H9 (cell line): Measurements from ENCODE around the gene RBM7. TPM values are rescaled to one million over a fixed set of nuclear protein-coding genes. Genes with fewer than 3 reads are reported as not detected.
A peak's percentile ranks its signal among the peaks of the same experiment; 100 is the strongest.

Source experiments
- DNase-seq: peaks from one replicate; pipeline ENCODE4 v3.0.0-alpha.2; 2017
- H2AFZ ChIP-seq: one replicate; pipeline ENCODE4 v1.6.1; 2013; ENCODE audit warnings: mild to moderate bottlenecking, low read length, control low read depth, moderate library complexity
- H2AK5ac ChIP-seq: 2 replicates; pipeline ENCODE4 v1.6.1; 2013; ENCODE audit warnings: low read length, control low read depth, mixed read lengths; ENCODE audit not compliant: insufficient read length
- H2BK120ac ChIP-seq: one replicate; pipeline ENCODE4 v1.6.1; 2013; ENCODE audit warnings: low read depth, mild to moderate bottlenecking, low read length, control low read depth, inconsistent platforms; ENCODE audit not compliant: poor library complexity, severe bottlenecking
- H2BK12ac ChIP-seq: 2 replicates; pipeline ENCODE4 v1.6.1; 2013; ENCODE audit warnings: low read length, control low read depth, mixed read lengths, low read depth; ENCODE audit not compliant: insufficient read length
- H2BK15ac ChIP-seq: 2 replicates; pipeline ENCODE4 v1.6.1; 2013; ENCODE audit warnings: low read depth, low read length, control low read depth
- H2BK20ac ChIP-seq: one replicate; pipeline ENCODE4 v1.6.1; 2013; ENCODE audit warnings: low read depth, mild to moderate bottlenecking, low read length, control low read depth, inconsistent platforms; ENCODE audit not compliant: poor library complexity, severe bottlenecking
- H2BK5ac ChIP-seq: 2 replicates; pipeline ENCODE4 v1.6.1; 2013; ENCODE audit warnings: low read length, control low read depth, mixed read lengths; ENCODE audit not compliant: insufficient read length
- H3K14ac ChIP-seq: 2 replicates; pipeline ENCODE4 v1.6.1; 2013; ENCODE audit warnings: low read length, control low read depth; ENCODE audit not compliant: insufficient read depth
- H3K18ac ChIP-seq: 2 replicates; pipeline ENCODE4 v1.6.1; 2013; ENCODE audit warnings: low read depth, mild to moderate bottlenecking, mixed read lengths, low read length, control low read depth; ENCODE audit not compliant: insufficient read length
- H3K23ac ChIP-seq: 2 replicates; pipeline ENCODE4 v1.6.1; 2013; ENCODE audit warnings: low read length, control low read depth, mixed read lengths, low read depth; ENCODE audit not compliant: insufficient read length
- H3K23me2 ChIP-seq: 2 replicates; pipeline ENCODE4 v1.6.1; 2013; ENCODE audit warnings: low read depth, mild to moderate bottlenecking, mixed read lengths, low read length, control low read depth; ENCODE audit not compliant: insufficient read length, poor library complexity, severe bottlenecking
- H3K27ac ChIP-seq: 2 replicates; pipeline ENCODE4 v1.5.1; 2013; ENCODE audit warnings: low read length, control low read depth, mixed read lengths, low read depth; ENCODE audit not compliant: insufficient read length
- H3K27me3 ChIP-seq: 2 replicates; pipeline ENCODE4 v1.6.1; 2013; ENCODE audit warnings: low read length, control low read depth, inconsistent platforms; ENCODE audit not compliant: insufficient read depth
- H3K4ac ChIP-seq: 2 replicates; pipeline ENCODE4 v1.6.1; 2013; ENCODE audit warnings: low read depth, mild to moderate bottlenecking, control low read depth, inconsistent platforms, low read length, moderate library complexity
- H3K4me1 ChIP-seq: 2 replicates; pipeline ENCODE4 v1.6.1; 2013; ENCODE audit warnings: low read length, control low read depth, inconsistent platforms; ENCODE audit not compliant: insufficient read depth
- H3K4me2 ChIP-seq: 2 replicates; pipeline ENCODE4 v1.6.1; 2013; ENCODE audit warnings: low read length, control low read depth, mixed read lengths; ENCODE audit not compliant: insufficient read length, insufficient read depth
- H3K56ac ChIP-seq: 2 replicates; pipeline ENCODE4 v1.6.1; 2013; ENCODE audit warnings: low read depth, mild to moderate bottlenecking, mixed read lengths, low read length, control low read depth; ENCODE audit not compliant: insufficient read length
- H3K79me1 ChIP-seq: 2 replicates; pipeline ENCODE4 v1.6.1; 2013; ENCODE audit warnings: low read depth, mild to moderate bottlenecking, moderate library complexity, low read length, control low read depth, inconsistent platforms; ENCODE audit not compliant: insufficient read depth, poor library complexity, severe bottlenecking
- H3K79me2 ChIP-seq: 2 replicates; pipeline ENCODE4 v1.6.1; 2013; ENCODE audit warnings: low read length, control low read depth, inconsistent platforms; ENCODE audit not compliant: insufficient read depth
- H3K9ac ChIP-seq: 2 replicates; pipeline ENCODE4 v1.6.1; 2013; ENCODE audit warnings: low read length, control low read depth, mixed read lengths; ENCODE audit not compliant: insufficient read length; ENCODE audit errors: extremely low read depth
- H3K9me3 ChIP-seq: one replicate; pipeline ENCODE4 v1.6.1; 2013; ENCODE audit warnings: low read depth, low read length, inconsistent platforms; ENCODE audit not compliant: control insufficient read depth
- H3T11ph ChIP-seq: one replicate; pipeline ENCODE4 v1.6.1; 2013; ENCODE audit warnings: mild to moderate bottlenecking, low read length, control low read depth, inconsistent platforms
- H4K20me1 ChIP-seq: one replicate; pipeline ENCODE4 v1.6.1; 2013; ENCODE audit not compliant: control insufficient read depth, insufficient read length, insufficient read depth
- H4K5ac ChIP-seq: 2 replicates; pipeline ENCODE4 v1.6.1; 2013; ENCODE audit warnings: low read depth, mild to moderate bottlenecking, mixed read lengths, low read length, control low read depth; ENCODE audit not compliant: insufficient read length
- H4K8ac ChIP-seq: replicated peaks from 2 replicates; pipeline ENCODE4 v1.6.1; 2013; ENCODE audit warnings: low read length, control low read depth, mixed read lengths, low read depth; ENCODE audit not compliant: insufficient read length
- H4K91ac ChIP-seq: 2 replicates; pipeline ENCODE4 v1.6.1; 2013; ENCODE audit warnings: low read depth, mild to moderate bottlenecking, moderate library complexity, mixed read lengths, low read length, control low read depth; ENCODE audit not compliant: insufficient read length
- H3K27ac Mint-ChIP-seq, 3 experiments: 2 replicates in 2 of 3; 3 replicates in 1 of 3; pipeline ENCODE4 v1.8.0; 2020 to 2021; ENCODE audit warnings: mixed read lengths in 3 of 3, mild to moderate bottlenecking in 1 of 3, moderate library complexity in 1 of 3
- H3K27me3 Mint-ChIP-seq: 2 replicates; pipeline ENCODE4 v1.8.0; 2021; ENCODE audit warnings: low read depth, mild to moderate bottlenecking, moderate library complexity, mixed read lengths
- H3K36me3 Mint-ChIP-seq, 3 experiments: 2 replicates in 2 of 3; 3 replicates in 1 of 3; pipeline ENCODE4 v1.8.0; 2020 to 2021; ENCODE audit warnings: low read depth in 3 of 3, mixed read lengths in 3 of 3; ENCODE audit not compliant: insufficient read depth in 1 of 3
- H3K4me1 Mint-ChIP-seq, 2 experiments: 2 replicates each; pipeline ENCODE4 v1.8.0; 2020; ENCODE audit warnings: mixed read lengths in 2 of 2
- H3K4me3 Mint-ChIP-seq, 2 experiments: 2 replicates in 1 of 2; 3 replicates in 1 of 2; pipeline ENCODE4 v1.8.0; 2020 to 2021; ENCODE audit warnings: mild to moderate bottlenecking in 2 of 2, mixed read lengths in 2 of 2, moderate library complexity in 1 of 2
- H3K9me3 Mint-ChIP-seq, 2 experiments: 2 replicates in 1 of 2; 3 replicates in 1 of 2; pipeline ENCODE4 v1.8.0; 2020; ENCODE audit warnings: mild to moderate bottlenecking in 2 of 2, mixed read lengths in 2 of 2, moderate library complexity in 1 of 2
- CTCF ChIP-seq: fragments of 200-600 bp; sonication (generic); conservative IDR thresholded peaks from 3 replicates; pipeline ENCODE4 v1.8.0; 2021; ENCODE audit warnings: antibody characterized with exemption, mild to moderate bottlenecking
- WGBS: extraction: QIAGEN DNeasy Blood & Tissue Kit; methylation state at CpG from one replicate; pipeline ENCODE4 v1.1.7; 2013; ENCODE audit warnings: missing lambda C conversion rate, low lambda C conversion rate, mixed read lengths; ENCODE audit not compliant: insufficient read length; ENCODE audit errors: extremely low coverage; 5-methylcytosine and 5-hydroxymethylcytosine counted together
- total RNA-seq: library from RNA; stranded (reverse); gene quantifications from 2 replicates; pipeline ENCODE4 v1.2.1, GENCODE V29; 2021

The RBM7 gene
- total RNA-seq, 1 experiment from 2014 or later: 56.4 TPM

GRCh38 chr11:114413958-114414357, 13.5 kb downstream of the RBM7 start:
- Histone ChIP-seq H3K27me3 (no peaks in the 10 kb centered on the region), H4K91ac (no peak overlapping the region), H3K14ac (no peak overlapping the region), H2AFZ (no peak overlapping the region), H3K23me2 (no peaks in the 10 kb centered on the region), H2BK5ac (no peak overlapping the region), H3K9me3 (no peaks in the 10 kb centered on the region), H3K56ac (no peak overlapping the region), H2BK120ac (no peak overlapping the region), H4K8ac (no peak overlapping the region), H3K79me2 (no peaks in the 10 kb centered on the region), H2BK12ac (no peak overlapping the region), H2BK15ac (no peak overlapping the region), H4K5ac (no peak overlapping the region), H3K4ac (no peak overlapping the region), H3K23ac (no peak overlapping the region), H3K9ac (no peak overlapping the region), H2BK20ac (no peak overlapping the region), H3K18ac (no peak overlapping the region), H2AK5ac (no peak overlapping the region), H3T11ph (no peak overlapping the region), H3K27ac (no peak overlapping the region), H3K4me1 (peaks cover 2% of the 10 kb centered on the region; the same call in 1 of the 2 replicates), H4K20me1 (no peaks in the 10 kb centered on the region), H3K4me2 (no peak overlapping the region), H3K79me1 (no peaks in the 10 kb centered on the region)
- no peak for DNase-seq
- Mint-ChIP-seq H3K9me3 (no peaks in the 10 kb centered on the region), H3K27ac (peak overlapping the region in 2 of 3 experiments; percentile 39 to 62; a peak in 6 of 7 replicates), H3K4me3 (no peak overlapping the region), H3K4me1 (peaks cover 8 to 10% of the 10 kb centered on the region in 2 experiments), H3K36me3 (peaks cover 11 to 35% (median 33%) of the 10 kb centered on the region in 3 experiments), H3K27me3 (no peaks in the 10 kb centered on the region)
- WGBS: no CpG with 5 or more reads among the region's 10 CpGs
- TF ChIP-seq CTCF: no peak
